HepG2 (cell line): ENCODE measurements around the gene VAMP5. TPM values are rescaled to one million over a fixed set of nuclear protein-coding genes. Genes with fewer than 3 reads are reported as not detected.
A peak's percentile ranks its signal among the peaks of the same experiment; 100 is the strongest.

ENCODE experiments used
- ATF3 ChIP-seq: sonication (generic); formaldehyde crosslinking; IDR thresholded peaks from 2 replicates; pipeline ENCODE4 v1.4.0; 2020; ENCODE audit warnings: missing genetic modification reagents
- HMGXB4 ChIP-seq, 2 experiments: sonication (generic) in 1 of 2; formaldehyde crosslinking in 1 of 2; IDR thresholded peaks; 2 replicates each; pipeline versions ENCODE4 v1.4.0 to v1.6.1; 2018 to 2020; ENCODE audit warnings: missing genetic modification reagents in 2 of 2, borderline replicate concordance in 1 of 2, low read depth in 1 of 2, mild to moderate bottlenecking in 1 of 2, missing biosample characterization in 1 of 2
- KMT2A ChIP-seq: sonication (generic); formaldehyde crosslinking; IDR thresholded peaks from 2 replicates; pipeline ENCODE4 v1.4.0; 2020; ENCODE audit warnings: missing genetic modification reagents
- NFAT5 ChIP-seq: sonication (generic); formaldehyde crosslinking; IDR thresholded peaks from 2 replicates; pipeline ENCODE4 v1.4.0; 2020; ENCODE audit warnings: missing genetic modification reagents
- NFATC3 ChIP-seq: sonication (generic); formaldehyde crosslinking; IDR thresholded peaks from 2 replicates; pipeline ENCODE4 v1.5.1; 2020; ENCODE audit warnings: mild to moderate bottlenecking, missing genetic modification reagents
- NFE2L1 ChIP-seq: sonication (generic); formaldehyde crosslinking; IDR thresholded peaks from 2 replicates; pipeline ENCODE4 v1.4.0; 2020; ENCODE audit warnings: missing genetic modification reagents, mild to moderate bottlenecking, borderline replicate concordance
- SP4 ChIP-seq: sonication (generic); formaldehyde crosslinking; IDR thresholded peaks from 2 replicates; pipeline ENCODE4 v1.8.1; 2023; ENCODE audit warnings: mild to moderate bottlenecking, missing genetic modification reagents
- ZFAT ChIP-seq: sonication (generic); formaldehyde crosslinking; conservative IDR thresholded peaks from 2 replicates; pipeline ENCODE4 v1.8.1; 2023; ENCODE audit warnings: missing genetic modification reagents, inconsistent platforms
- ZNF235 ChIP-seq: sonication (generic); formaldehyde crosslinking; IDR thresholded peaks from 2 replicates; pipeline ENCODE4 v1.8.1; 2023; ENCODE audit warnings: mild to moderate bottlenecking, missing genetic modification reagents, borderline replicate concordance
- ZNF709 ChIP-seq: sonication (generic); formaldehyde crosslinking; IDR thresholded peaks from 2 replicates; pipeline ENCODE4 v1.5.0; 2020; ENCODE audit warnings: mild to moderate bottlenecking, missing genetic modification reagents
- ZSCAN22 ChIP-seq: sonication (generic); formaldehyde crosslinking; IDR thresholded peaks from 2 replicates; pipeline ENCODE4 v1.4.0; 2020; ENCODE audit warnings: mild to moderate bottlenecking, missing genetic modification reagents
- polyA plus RNA-seq, 8 experiments: library from polyadenylated mRNA; depleted of rRNA in 3 of 8; stranded (reverse) in 7 of 8; unstranded in 1 of 8; fragments of >200 nt; fragmentation: Illumina TruSeq in 4 of 8; extraction: Trizol in 4 of 8; gene quantifications; 2 replicates each; pipeline versions ENCODE4 v1.2.1 to v1.2.3, GENCODE V29; 2011 to 2016; ENCODE audit warnings: low read depth in 4 of 8, missing spikeins in 1 of 8, mixed read lengths in 1 of 8; ENCODE audit not compliant: insufficient read depth in 1 of 8
- total RNA-seq, 5 experiments: library from RNA; depleted of rRNA; stranded (reverse); fragments of >200 nt; fragmentation: Illumina TruSeq; extraction: Trizol; gene quantifications; 2 replicates each; pipeline ENCODE4 v1.2.3, GENCODE V29; 2016; ENCODE audit warnings: low read depth in 1 of 5
- TF ChIP-seq, protein P1 (sequence below): sonication (generic); formaldehyde crosslinking; IDR thresholded peaks from 2 replicates; pipeline ENCODE4 v1.4.0; 2020; ENCODE audit warnings: mild to moderate bottlenecking, low read depth, missing genetic modification reagents
- TF ChIP-seq, protein P2 (sequence below): sonication (generic); formaldehyde crosslinking; IDR thresholded peaks from 2 replicates; pipeline ENCODE4 v1.5.1; 2020; ENCODE audit warnings: mild to moderate bottlenecking, moderate library complexity, missing genetic modification reagents

VAMP5 gene
- total and polyA plus RNA-seq, 2 of the 13 experiments (the other 11 are each of a cell fraction or from before 2014, with no cell fraction given) = 7.2 to 56.7 TPM

DNA sequence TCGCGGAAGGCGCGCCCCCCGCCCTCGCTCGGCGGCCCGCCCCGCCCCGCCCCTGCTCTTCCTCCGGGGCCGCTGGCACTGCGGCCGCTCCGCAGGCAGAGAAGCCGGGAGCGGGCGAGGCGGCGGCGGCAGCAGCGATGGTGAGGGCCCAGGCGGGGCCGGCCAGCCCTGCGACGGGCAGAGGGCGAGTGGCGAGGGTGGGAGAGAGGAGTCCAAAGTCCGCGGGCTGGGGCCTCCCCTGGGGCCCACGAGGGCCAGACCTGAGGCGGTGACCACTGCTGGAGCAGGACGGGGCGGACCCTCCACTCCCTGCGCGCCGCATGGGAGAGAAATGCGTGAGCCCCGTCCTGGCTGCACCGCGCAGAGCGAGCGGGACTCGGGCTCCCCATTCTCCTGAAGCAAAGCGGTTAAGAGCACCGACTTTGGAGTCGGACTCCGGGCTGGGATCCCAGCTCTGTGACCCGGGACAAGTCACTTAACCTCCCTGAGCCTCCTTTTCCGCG is at the start of gene VAMP5 (continued):
- TF ChIP-seq ZFAT (CRISPR knock-in tag) (no peak), ZNF235 (CRISPR knock-in tag) (peak; percentile 95; the same call in 1 of the 2 replicates), ZSCAN22 (CRISPR knock-in tag) (0 out of 2 replicates have a peak, but pooled peaks have one; percentile 38), SP4 (CRISPR knock-in tag) (no peak; the same call in none of the 2 replicates), NFE2L1 (CRISPR knock-in tag) (no peak), HMGXB4 (CRISPR knock-in tag; IDR thresholded peaks at IDR 0.05; ENCODE audit: borderline replicate concordance in 1 of 2, low read depth in 1 of 2) (peak in 1 of 2 experiments; percentile 24; a peak in 3 of 4 replicates), KMT2A (CRISPR knock-in tag) (peak; percentile 72; the same call in 1 of the 2 replicates), NFAT5 (CRISPR knock-in tag) (peak; percentile 75; the same call in 1 of the 2 replicates), ATF3 (peak; percentile 64), ZNF709 (peak; percentile 86), NFATC3 (no peak)
- TF ChIP-seq, protein P1, sequence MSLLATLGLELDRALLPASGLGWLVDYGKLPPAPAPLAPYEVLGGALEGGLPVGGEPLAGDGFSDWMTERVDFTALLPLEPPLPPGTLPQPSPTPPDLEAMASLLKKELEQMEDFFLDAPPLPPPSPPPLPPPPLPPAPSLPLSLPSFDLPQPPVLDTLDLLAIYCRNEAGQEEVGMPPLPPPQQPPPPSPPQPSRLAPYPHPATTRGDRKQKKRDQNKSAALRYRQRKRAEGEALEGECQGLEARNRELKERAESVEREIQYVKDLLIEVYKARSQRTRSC (CRISPR knock-in tag) = 0 out of 2 replicates have a peak, but pooled peaks have one; percentile 57
- TF ChIP-seq, protein P2, sequence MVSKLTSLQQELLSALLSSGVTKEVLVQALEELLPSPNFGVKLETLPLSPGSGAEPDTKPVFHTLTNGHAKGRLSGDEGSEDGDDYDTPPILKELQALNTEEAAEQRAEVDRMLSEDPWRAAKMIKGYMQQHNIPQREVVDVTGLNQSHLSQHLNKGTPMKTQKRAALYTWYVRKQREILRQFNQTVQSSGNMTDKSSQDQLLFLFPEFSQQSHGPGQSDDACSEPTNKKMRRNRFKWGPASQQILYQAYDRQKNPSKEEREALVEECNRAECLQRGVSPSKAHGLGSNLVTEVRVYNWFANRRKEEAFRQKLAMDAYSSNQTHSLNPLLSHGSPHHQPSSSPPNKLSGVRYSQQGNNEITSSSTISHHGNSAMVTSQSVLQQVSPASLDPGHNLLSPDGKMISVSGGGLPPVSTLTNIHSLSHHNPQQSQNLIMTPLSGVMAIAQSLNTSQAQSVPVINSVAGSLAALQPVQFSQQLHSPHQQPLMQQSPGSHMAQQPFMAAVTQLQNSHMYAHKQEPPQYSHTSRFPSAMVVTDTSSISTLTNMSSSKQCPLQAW (CRISPR knock-in tag) = peak; percentile 11; the same call in 1 of the 2 replicates
